Measurements from ENCODE around the gene SLC25A3.

DNA sequence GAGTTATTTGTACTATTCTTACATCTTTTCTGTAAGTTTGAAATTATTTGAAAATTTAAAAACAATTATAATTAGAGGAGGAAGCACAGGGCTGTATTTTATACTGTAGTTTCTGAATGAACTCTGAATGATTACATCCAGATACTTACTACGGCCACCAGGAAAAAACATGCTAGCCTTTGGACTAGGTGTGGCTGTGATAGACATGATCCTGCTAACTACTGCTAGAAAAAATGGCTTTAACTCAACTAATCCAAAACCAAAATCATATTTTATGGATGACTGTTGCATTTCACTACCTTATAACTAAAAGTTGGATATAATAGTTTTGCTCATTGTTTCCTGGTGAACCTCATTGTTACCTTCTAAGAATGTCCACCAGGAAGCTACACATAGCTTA, 15.1 kb upstream of the SLC25A3 start:
- TF ChIP-seq, protein P1, sequence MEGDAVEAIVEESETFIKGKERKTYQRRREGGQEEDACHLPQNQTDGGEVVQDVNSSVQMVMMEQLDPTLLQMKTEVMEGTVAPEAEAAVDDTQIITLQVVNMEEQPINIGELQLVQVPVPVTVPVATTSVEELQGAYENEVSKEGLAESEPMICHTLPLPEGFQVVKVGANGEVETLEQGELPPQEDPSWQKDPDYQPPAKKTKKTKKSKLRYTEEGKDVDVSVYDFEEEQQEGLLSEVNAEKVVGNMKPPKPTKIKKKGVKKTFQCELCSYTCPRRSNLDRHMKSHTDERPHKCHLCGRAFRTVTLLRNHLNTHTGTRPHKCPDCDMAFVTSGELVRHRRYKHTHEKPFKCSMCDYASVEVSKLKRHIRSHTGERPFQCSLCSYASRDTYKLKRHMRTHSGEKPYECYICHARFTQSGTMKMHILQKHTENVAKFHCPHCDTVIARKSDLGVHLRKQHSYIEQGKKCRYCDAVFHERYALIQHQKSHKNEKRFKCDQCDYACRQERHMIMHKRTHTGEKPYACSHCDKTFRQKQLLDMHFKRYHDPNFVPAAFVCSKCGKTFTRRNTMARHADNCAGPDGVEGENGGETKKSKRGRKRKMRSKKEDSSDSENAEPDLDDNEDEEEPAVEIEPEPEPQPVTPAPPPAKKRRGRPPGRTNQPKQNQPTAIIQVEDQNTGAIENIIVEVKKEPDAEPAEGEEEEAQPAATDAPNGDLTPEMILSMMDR (IDR thresholded peaks at IDR 0.05; ENCODE audit: insufficient read depth, low read length): no peak
- TF ChIP-seq POLR2AphosphoS5 (IDR thresholded peaks at IDR 0.05; ENCODE audit: low read depth): no peak
- TF ChIP-seq SPI1 (IDR thresholded peaks at IDR 0.05; ENCODE audit: borderline replicate concordance, low read depth): no peak
- TF ChIP-seq GABPA (IDR thresholded peaks at IDR 0.05; ENCODE audit: low read depth): no peak
- TF ChIP-seq REST (IDR thresholded peaks at IDR 0.05; ENCODE audit: insufficient replicate concordance, low read depth): no peak
